ENCODE results near the gene ZNF791. TPM values are rescaled to one million over a fixed set of nuclear protein-coding genes. Genes with fewer than 3 reads are reported as not detected.

Gene ZNF791
- total RNA-seq, 4 donors from 2014 or later = 8.6 to 19.5 (median 13.0) TPM

GRCh38 chr19:12680034-12680433, 69.3 kb downstream of the ZNF791 start:
- intact Hi-C loops (cut with DNase I) = no loop called here
- 90 to 92% methylated on average over 8 to 9 of the region's 9 CpGs for WGBS, 2 donors
- Histone ChIP-seq H3K4me1 (peaks cover 0 to 33% (median 21%) of the 10 kb centered on the region in 3 donors), H3K27me3 (no peaks in the 10 kb centered on the region), H3K36me3 (peaks cover 33 to 53% (median 35%) of the 10 kb centered on the region in 3 donors), H3K4me3 (no peak overlapping the region), H3K9me3 (no peaks in the 10 kb centered on the region), H3K27ac (no peak overlapping the region)
- TF ChIP-seq CTCF (IDR thresholded peaks at IDR 0.05) (no peak), POLR2A (IDR thresholded peaks at IDR 0.05) (no peak)
- DNase-seq = no peak

- Histone ChIP-seq H3K27ac (peak within 1 kb of the TSS; percentile 96 to 99 (median 97)), H3K9me3 (no peaks in the 10 kb centered on the region), H3K27me3 (no peaks in the 10 kb centered on the region), H3K4me3 (peak within 1 kb of the TSS; percentile 79 to 100 (median 93)), H3K36me3 (peaks cover 20 to 40% (median 24%) of the 10 kb centered on the region in 3 donors), H3K4me1 (peaks cover 0 to 28% (median 18%) of the 10 kb centered on the region in 3 donors)
- WGBS, 2 donors = 0 to 1% methylated on average over 26 to 39 of the region's 68 CpGs
- DNase-seq = peak; percentile 66
- TF ChIP-seq POLR2A (IDR thresholded peaks at IDR 0.05) (peak in 2 of 4 donors; percentile 55 to 58), CTCF (IDR thresholded peaks at IDR 0.05) (peak in 2 of 6 experiments; percentile 9 to 16)
- intact Hi-C loops (cut with DNase I) = no loop called here
Measured at GRCh38 chr19:12681074-12681987, 70.6 kb downstream of the ZNF791 start, which contains the start of gene DHPS. Gene DHPS, minus strand, starts transcription at chr19:12681880. Its CDS starts 114 bp downstream, at chr19:12681766.

Other genes starting within 250 kb of the ZNF791 start
- 1 to 10 TPM in 2 of 4 donors, under 1 TPM in 2; 0.45 to 2.5 (median 1.1) TPM for gene ZNF442, start 245.2 kb upstream of the ZNF791 start, total RNA-seq
- gene ZNF799, start 209.6 kb upstream of the ZNF791 start, total RNA-seq = 1 to 10 TPM; 1.3 to 3.4 (median 2.3) TPM
- 1 to 10 TPM; 1.7 to 6.4 (median 3.7) TPM for gene ZNF443, start 169.9 kb upstream of the ZNF791 start, total RNA-seq
- 1 to 10 TPM in 2 of 4 donors, under 1 TPM in 2; 0.15 to 2.5 (median 1.6) TPM for gene ZNF709, start 126.1 kb upstream of the ZNF791 start, total RNA-seq
- gene ZNF564, start 59.4 kb upstream of the ZNF791 start, total RNA-seq = 1 to 10 TPM; 1.6 to 9.3 (median 4.8) TPM
- 1 to 10 TPM; 2.5 to 6.7 (median 4.2) TPM for gene ZNF490, start 107 bp upstream of the ZNF791 start, total RNA-seq
- gene MAN2B1, start 55.8 kb downstream of the ZNF791 start, total RNA-seq = 10 to 100 TPM; 25.5 to 55.5 (median 39.4) TPM
- 10 to 100 TPM in 1 of 4 donors, 1 to 10 TPM in 3; 4.0 to 16.7 (median 5.8) TPM for gene WDR83, start 55.9 kb downstream of the ZNF791 start, total RNA-seq
- gene DHPS, start 71.0 kb downstream of the ZNF791 start, total RNA-seq = 10 to 100 TPM; 45.3 to 93.5 (median 51.5) TPM
- not detected for gene GNG14, start 77.1 kb downstream of the ZNF791 start, total RNA-seq
- 10 to 100 TPM in 3 of 4 donors, 1 to 10 TPM in 1; 9.6 to 13.4 (median 11.9) TPM for gene FBXW9, start 85.7 kb downstream of the ZNF791 start, total RNA-seq
- 10 to 100 TPM; 25.5 to 57.8 (median 43.5) TPM for gene TNPO2, start 113.0 kb downstream of the ZNF791 start, total RNA-seq
- gene TRIR, start 123.8 kb downstream of the ZNF791 start, total RNA-seq = 100 to 1,000 TPM; 258 to 302 (median 280) TPM
- 10 to 100 TPM; 36.8 to 69.9 (median 51.2) TPM for gene GET3, start 126.6 kb downstream of the ZNF791 start, total RNA-seq
- 1 to 10 TPM in 1 of 4 donors, under 1 TPM in 1, not detected in 2; 0.27 to 1.3 TPM for gene BEST2, start 140.9 kb downstream of the ZNF791 start, total RNA-seq
- 10 to 100 TPM; 41.4 to 76.5 (median 61.6) TPM for gene HOOK2, start 164.6 kb downstream of the ZNF791 start, total RNA-seq
- gene JUNB, start 180.6 kb downstream of the ZNF791 start, total RNA-seq = 100 to 1,000 TPM; 260 to 945 (median 388) TPM
- 100 to 1,000 TPM; 211 to 436 (median 345) TPM for gene PRDX2, start 190.9 kb downstream of the ZNF791 start, total RNA-seq
- not detected for gene THSD8, start 191.1 kb downstream of the ZNF791 start, total RNA-seq
- 10 to 100 TPM in 3 of 4 donors, 1 to 10 TPM in 1; 7.1 to 19.2 (median 14.9) TPM for gene RNASEH2A, start 195.7 kb downstream of the ZNF791 start, total RNA-seq
- gene RTBDN, start 223.7 kb downstream of the ZNF791 start, total RNA-seq = not detected
- under 1 TPM in 1 of 4 donors, not detected in 3; 0.42 TPM for gene MAST1, start 227.6 kb downstream of the ZNF791 start, total RNA-seq